HG02938 (cell line): ENCODE results near the gene SH3GLB1.
A peak's percentile ranks its signal among the peaks of the same experiment; 100 is the strongest.
"Not testable (repeated sequence)": the region's sequence is repeated elsewhere in the genome, so short reads cannot be mapped to it uniquely, and the experiment has no call there.

Source experiments
- ATAC-seq: cut with Tn5 transposase; IDR thresholded peaks from one replicate; pipeline ENCODE4 v1.9.1; 2021; ENCODE audit warnings: mild to moderate bottlenecking, moderate library complexity; ENCODE audit not compliant: unreplicated experiment

Gene SH3GLB1

GRCh38 chr1:86704458-86704971, at the start of gene SH3GLB1:
Gene SH3GLB1, plus strand, starts transcription at chr1:86704576. Its CDS starts 324 bp downstream, at chr1:86704900.
- ATAC-seq: peak; percentile 88

- not testable (repeated sequence) for ATAC-seq
These were observed 46.0 kb upstream of the SH3GLB1 start for GRCh38 chr1:86658381-86658780.

- ATAC-seq: no peak
These were observed 38.0 kb upstream of the SH3GLB1 start for GRCh38 chr1:86666368-86666767.

- no peak for ATAC-seq
These were observed 16.8 kb upstream of the SH3GLB1 start for GRCh38 chr1:86687595-86687994.

GRCh38 chr1:86692641-86693040, 11.7 kb upstream of the SH3GLB1 start:
- ATAC-seq: no peak

GRCh38 chr1:86695400-86695799, 9.0 kb upstream of the SH3GLB1 start:
- ATAC-seq: no peak

- no peak for ATAC-seq
These were observed 7.9 kb upstream of the SH3GLB1 start for GRCh38 chr1:86696522-86696921.

GRCh38 chr1:86699186-86699585, 5.2 kb upstream of the SH3GLB1 start:
- no peak for ATAC-seq

- ATAC-seq: no peak
These were observed 2.6 kb upstream of the SH3GLB1 start for GRCh38 chr1:86701731-86702130.

- not testable (repeated sequence) for ATAC-seq
These were observed 1.4 kb upstream of the SH3GLB1 start for GRCh38 chr1:86702954-86703494.

- ATAC-seq: peak; percentile 38
These were observed 499 bp upstream of the SH3GLB1 start for GRCh38 chr1:86703696-86704457.

- peak; percentile 26 for ATAC-seq
These were observed 742 bp downstream of the SH3GLB1 start for GRCh38 chr1:86704972-86705664.

- ATAC-seq: no peak
These were observed 1.2 kb downstream of the SH3GLB1 start for GRCh38 chr1:86705665-86705985.

- ATAC-seq: no peak
These were observed 1.8 kb downstream of the SH3GLB1 start for GRCh38 chr1:86706018-86706635.

GRCh38 chr1:86708920-86709319, 4.5 kb downstream of the SH3GLB1 start:
- ATAC-seq: no peak

GRCh38 chr1:86712088-86712860, 7.9 kb downstream of the SH3GLB1 start:
- no peak for ATAC-seq

GRCh38 chr1:86713477-86713876, 9.1 kb downstream of the SH3GLB1 start:
- ATAC-seq: no peak

- ATAC-seq: no peak
These were observed 9.8 kb downstream of the SH3GLB1 start for GRCh38 chr1:86714159-86714558.

GRCh38 chr1:86714561-86715244, 10.3 kb downstream of the SH3GLB1 start:
- ATAC-seq: no peak

- no peak for ATAC-seq
These were observed 14.4 kb downstream of the SH3GLB1 start for GRCh38 chr1:86718786-86719185.
